Fibroblast of skin of back (primary cell): ENCODE measurements around the gene PRLR.
A peak's percentile ranks its signal among the peaks of the same experiment; 100 is the strongest.

Experiments
- DNase-seq: peaks from one replicate; pipeline ENCODE4 v3.0.0-alpha.2; 2013

The PRLR gene

DNA sequence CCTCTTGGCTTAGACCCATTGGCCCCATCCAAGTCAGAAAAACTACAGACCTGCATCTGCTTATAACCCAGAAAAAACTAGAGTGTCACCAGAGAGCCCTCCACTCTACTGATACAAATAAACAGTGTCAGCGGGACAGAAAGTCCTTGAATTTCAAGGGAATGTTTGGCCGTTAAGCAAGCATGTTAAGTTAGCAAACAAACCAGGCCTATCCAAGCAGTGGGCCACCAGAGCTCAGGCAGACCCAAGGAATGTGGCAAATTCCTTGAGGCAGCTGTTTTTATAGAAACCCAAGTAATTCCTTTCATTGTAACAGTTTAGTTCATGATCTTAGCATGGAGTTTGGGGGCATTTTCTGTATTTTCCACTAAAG, 70.9 kb downstream of the PRLR start:
- DNase-seq, result peak; percentile 39

DNA sequence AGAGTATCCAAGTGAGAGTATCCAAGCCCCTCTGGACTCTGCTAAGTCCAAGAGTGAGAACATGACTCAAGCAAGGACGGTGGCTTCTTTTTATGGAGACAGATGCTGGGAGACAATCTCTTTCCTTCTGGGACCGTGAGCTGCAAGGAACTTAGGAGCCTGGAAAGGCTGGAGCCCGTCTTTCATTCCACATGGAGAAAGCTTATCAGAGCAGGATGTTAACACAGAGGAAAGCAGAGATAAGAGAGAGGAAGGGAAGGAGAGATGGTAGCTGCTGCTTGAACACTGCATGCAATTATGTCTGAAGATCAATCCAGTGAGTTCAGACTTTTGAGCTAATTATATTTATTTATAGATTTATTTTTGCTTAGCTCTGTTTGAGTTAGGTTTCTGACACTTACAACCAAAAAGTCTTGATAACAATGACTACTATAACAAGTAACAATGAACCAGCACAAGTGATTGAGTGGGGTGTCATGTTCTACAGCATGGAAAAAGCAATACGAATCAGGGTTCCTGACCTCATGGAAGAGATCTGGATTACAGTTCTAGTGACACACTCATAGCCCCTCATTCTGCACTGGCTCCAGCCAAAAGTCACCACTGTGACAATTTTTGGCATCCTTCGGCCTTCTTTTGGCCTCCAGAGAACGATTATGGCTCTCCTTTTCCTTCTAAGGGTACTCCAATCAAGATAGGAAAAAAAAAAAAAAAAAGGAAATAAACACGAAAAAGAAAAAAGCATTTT, 71.5 kb downstream of the PRLR start:
- DNase-seq, result no peak

DNA sequence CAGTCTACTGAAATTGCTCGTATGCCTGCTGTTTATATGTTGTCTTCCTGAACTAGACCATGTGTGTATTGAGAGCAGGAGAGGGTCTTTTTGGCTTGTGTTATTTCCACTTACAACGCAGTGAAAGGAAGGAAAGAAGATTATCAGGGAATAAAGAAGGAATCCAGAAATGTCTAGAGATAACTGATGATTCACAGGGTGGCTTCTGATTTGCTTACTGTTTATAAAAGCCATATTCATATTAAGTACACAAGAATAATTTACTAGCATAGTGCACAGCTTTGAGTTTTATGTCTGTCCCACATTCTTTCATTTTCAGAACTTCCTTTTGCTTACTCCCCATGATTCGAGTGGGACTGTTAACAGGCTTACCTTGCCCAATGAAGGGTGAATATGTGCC, 72.1 kb downstream of the PRLR start:
- no peak for DNase-seq

DNA sequence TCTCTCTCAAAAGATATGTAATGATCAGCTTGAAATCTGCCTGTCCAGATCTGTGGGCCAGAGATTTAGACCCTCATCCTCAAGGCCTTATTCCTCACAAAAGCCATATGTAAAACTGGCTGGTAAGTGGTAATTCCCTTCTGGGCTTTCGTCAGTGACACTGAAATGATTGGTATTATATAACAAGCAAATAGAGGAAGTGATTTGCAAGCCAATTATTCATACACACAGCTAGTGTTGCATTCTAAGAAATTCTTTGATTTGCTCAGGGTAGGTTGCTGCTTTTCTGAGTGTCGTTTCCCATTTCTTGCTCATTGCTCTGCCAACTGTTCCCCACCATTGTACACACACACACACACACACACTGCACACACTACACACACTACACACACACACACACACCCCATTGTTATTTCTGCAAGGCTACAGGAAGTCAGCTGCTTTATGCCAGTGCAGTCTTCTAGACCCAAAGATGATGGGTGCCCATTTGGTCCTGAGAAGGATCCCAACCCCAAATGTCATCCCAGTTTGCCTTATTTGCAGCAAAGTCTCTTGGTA, 76.8 kb downstream of the PRLR start:
- no peak for DNase-seq

DNA sequence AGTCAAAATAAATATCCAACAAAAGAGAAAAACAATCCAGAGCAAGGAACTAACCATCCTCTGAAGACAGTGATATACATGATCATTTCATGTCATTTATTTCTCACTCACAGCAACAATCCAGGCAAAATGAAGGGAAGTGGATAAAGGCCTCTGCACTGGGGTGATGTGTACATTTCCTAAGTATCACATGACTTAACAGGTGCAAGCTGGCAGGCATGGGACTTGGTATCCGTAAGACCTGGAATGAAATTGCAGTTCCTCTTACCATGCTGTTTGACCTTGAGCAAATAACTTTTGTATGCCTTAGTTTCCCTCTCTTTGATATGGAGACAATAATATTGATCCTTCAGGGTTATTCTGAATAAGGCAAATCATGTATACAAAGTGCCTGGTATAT, 77.6 kb downstream of the PRLR start:
- DNase-seq, result no peak

DNA sequence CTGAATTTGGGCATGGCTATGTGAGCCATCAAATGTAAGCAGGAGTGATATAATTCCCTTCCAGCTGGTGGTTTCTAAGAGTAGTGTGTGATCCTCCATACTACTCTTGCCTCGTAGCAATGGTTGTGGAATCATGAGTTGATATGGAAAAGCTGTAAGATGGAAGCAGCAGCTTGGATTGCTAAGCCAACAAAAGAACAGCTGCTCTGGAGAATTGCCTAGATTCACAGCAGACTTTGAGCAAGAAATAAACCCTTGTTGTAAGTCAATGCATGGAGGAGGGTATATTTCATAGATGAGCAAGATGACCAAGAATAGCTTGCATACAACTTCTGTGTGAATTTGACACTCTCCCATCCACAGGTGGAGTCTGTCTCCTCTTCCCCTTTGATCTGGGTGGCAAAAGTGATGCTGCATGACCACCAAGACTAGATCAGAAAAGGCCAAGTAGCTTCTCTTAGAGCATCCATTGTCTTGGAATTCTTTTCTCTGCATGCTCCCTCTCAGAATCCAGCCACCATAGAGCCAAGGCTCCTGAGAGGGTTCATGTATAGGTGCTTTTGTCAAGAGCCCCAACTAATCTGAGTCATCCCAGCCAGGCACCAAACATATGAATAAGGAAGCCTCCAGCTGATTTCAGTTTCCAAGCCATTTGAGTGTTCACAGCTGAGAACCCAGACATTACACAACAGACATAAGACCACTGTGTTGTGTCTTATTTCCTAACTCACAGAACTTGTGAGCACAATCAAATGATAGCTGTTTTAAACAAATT, 79.0 kb downstream of the PRLR start:
- no peak for DNase-seq

DNA sequence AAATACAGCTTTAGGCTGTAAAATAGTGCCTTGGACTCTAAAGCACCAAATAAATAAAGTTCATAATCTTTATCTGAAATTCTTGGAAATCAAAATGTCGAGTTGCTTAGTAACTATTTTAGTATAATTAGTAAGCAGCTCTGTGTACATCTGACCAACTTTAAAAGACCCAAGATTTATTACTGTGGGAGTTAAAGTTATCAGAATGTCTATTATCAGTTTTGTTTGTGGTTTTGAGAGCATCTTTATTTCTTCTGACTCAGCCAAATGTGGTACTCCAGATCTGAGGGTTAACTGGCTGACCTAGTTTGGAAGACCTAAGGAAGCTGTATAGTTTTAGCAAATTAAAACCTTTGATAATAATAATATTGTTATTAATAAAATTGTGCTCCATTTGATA, 81.2 kb downstream of the PRLR start:
- DNase-seq, result no peak

DNA sequence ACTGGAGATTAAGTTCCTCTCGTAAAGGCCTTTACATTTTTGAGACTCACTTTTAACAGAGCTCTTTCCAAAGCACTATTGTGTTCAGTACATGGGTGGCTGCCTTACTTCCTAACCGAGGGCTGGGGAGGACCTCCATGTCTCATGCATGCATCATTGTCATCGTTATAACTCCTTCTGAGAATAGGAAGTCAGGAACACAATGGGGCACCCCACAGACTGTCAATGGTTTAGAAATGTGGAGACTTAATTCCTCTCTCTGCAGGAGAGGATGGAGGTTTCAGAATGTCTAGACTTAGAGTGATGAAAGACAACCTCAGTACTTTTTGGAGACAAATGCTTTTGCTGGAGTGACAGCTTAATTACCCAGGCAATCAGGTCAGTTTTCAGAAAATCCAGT, 83.9 kb downstream of the PRLR start:
- DNase-seq, result peak; percentile 22

DNA sequence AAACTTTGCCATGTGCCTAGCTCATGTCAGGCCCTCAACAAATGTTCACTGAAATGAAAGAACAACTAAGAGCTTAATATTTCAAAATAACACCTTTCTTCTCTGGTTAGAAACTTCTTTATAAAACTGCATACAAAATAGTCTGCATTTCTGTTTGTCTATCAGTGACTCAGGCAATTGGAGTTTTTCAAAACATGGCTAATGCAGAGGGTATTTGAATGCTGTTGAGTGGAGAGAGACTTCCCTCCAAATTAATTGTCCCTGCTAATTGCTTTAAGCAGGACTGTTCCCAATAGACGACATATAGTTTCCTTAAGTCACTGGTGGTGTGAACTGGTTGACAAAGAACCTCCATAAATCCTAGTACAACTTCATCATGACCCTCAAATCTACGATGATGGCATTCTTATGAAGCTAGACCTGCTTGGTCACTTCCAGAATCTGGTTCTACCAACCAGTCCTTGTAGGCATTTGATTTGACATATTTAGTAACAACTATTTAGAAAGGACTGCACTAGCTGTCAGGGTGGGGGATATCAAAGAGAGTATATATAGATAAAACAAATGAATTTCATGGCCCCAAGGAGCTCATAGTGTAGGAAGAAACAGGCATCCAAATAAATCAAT, 84.5 kb downstream of the PRLR start:
- peak; percentile 48 for DNase-seq

DNA sequence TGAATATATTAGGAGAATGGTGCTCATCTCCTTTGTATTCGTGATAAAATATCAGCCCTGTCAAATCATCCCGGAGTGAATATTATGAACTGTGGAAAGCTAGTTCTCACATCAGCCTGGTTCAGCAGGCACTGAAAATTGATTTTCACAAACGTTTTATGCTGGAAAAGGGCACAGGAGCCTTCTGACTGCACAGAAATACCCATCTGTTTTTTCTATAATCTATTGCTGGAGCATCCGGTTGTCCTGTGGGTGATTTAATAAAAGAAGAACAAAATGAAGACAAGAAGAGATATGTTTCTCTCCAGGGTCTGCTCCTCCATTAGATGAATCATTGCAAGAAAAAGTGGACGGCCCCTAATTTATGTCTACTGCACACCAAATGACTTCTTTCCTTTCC, 85.3 kb downstream of the PRLR start:
- DNase-seq, result no peak

DNA sequence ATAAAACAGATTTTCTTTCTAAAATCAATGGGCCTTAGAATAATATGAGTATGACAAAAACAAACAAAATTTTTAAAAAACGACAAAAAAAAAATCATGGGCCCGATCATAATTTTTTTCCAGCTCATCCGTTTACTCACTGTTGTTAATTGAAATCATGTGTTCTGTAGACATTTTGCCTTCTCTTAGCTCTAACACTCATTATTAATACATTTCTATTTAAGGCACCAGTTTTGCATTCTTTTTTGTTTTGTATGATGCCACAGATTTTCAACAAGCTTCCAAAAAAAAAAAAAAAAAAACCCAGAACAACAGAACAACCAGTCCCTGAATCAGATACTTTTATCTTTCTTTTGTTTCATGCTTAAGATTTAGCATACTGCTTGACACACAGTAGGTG, 86.4 kb downstream of the PRLR start:
- no peak for DNase-seq

DNA sequence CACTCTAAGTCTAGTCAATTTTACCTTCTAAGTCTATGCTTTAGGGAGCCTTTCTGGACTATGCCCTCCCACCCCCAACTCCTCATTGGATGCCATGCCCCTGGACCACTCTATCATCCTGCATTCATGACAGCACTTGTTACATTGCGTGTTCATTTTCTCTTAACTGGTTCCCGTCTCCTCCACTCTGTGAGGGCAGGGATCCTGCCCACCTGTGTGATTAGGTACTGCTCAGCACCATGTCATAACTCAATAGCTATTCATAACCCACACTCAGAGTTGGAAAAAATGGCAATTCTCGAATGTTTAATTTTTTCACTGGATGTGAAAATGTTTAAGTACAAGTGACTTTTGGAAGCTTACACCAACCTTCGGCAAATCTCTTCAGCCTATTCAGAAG, 88.5 kb downstream of the PRLR start:
- no peak for DNase-seq

DNA sequence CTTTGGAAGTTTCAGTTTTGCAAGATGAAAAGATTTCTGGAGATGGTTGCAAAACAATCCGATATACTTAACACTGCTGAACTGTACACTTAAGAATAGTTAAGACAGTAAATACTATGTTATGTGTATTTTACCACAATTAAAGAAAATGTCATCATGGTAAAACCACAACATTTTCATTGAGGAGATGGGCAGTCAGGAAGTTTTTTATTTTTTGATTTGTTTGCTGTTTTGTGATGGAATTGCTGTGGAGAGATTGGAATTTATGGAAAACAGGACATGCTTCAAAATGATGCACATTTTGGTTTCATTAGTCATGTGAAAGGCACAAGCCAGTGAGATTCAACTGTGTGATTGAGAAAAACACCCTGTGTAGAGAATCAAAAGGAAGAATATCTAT, 92.1 kb downstream of the PRLR start:
- peak; percentile 61 for DNase-seq

DNA sequence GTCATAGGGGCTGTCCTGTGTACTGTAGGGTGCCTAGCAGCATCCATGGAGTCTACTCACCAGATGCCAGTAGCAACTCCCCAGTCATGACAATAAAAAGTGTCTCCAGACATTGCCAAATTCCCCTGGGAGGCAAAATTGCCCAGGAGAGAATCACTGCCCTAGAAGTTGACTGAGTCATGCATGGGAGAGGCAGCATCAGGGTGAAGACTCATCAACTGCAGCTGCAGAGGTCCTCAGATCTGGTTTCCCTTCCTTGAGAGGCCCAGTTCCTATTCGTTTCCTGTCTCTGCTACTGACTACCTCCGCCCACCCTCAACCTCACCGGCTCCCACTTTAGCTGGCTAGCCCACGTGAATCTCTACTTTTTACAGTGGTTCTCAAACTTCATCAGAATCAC, 93.9 kb downstream of the PRLR start:
- peak; percentile 99 for DNase-seq

DNA sequence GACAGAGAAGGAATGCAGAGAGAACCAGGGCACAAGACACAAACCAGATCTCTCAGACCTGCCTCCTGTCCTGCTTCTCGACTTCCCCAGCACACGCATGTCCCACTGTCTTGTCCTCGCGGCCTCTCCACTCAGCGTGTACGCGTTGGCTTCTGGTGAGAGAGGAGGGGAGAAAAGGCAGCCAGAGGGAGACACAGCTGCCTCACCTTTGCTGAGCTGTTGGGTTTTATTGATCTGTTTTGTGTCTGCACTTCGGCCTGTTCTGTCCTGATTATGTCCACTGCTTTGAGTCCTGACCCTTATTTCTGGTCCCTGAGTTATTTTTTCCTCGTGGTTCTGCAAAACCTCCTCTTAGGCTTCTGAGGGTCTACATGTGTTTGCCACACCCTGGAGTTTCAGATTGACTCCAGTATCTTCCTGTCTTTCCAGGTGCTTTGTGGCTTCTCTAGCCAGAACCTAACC, 95.0 kb downstream of the PRLR start:
- no peak for DNase-seq

DNA sequence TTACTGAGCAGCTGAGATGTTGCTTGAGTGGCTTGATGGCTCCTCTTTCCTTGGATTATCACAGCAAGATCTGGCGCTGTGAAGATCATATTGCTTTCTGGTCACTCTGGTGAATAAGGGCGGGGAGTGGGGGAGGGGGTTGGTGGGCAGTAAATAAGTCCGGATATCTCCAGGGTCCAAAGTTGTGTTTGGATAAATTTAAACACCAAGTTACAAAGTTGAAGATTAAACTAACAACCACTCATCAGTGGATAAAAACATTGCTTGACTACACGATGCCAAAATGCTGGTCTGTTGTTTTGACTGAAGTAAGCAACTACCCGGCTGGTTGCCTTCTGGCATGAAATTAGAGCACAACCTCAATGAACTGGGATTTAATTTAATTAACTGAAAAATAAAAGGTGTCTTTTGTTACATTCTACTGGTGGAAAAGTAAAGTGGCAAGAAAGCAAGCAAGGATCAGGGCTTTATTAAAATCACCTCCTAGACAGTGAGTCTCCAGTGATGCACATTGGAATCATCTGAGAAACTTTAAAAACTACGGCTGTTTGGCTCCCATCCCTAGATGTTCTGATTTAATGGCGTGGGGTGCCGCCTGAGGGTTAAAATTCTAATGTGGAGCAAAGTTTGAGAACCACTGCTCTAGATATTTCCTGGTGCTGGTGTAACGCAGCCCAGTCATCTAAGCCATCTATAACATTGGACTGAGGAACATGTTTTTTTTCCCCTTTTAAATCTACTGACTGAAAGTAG, 95.8 kb downstream of the PRLR start:
- no peak for DNase-seq

DNA sequence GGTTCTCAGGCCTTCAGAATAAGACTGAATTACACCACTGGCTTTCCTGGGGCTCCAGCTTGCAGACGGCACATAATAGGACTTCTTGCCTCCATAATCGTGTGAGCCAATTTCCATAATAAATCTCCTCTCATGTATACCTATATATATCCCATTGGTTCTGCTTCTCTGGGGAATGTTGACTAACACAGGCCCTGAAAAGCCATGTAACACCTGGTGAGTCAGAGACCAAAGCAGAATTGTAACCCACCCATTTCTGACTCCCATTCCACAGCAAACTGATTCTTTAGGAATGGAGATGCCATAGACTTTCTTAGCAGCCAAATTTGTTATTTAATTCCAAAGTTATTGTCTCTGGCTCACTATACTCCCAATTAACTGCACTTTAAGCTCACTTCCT, 97.1 kb downstream of the PRLR start:
- no peak for DNase-seq

DNA sequence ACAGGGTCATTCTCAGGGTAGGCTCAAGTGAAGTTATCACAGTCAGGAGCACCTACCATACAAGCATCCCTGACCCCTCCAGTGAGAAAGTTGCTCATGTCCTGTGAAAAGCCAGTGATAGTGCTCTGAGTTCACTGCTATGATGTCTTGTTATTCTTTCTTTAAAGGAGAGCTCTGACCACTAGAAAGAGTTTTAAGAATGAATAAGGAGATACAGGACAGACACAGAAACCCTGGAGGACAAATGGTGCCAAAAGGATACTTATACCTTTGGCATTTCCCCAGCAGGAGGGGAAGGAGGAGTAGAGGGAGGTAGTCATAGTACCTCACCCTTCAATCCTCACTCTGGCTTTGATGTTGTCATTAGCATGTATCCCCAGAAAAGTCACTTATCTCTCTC, 98.6 kb downstream of the PRLR start:
- peak; percentile 54 for DNase-seq

DNA sequence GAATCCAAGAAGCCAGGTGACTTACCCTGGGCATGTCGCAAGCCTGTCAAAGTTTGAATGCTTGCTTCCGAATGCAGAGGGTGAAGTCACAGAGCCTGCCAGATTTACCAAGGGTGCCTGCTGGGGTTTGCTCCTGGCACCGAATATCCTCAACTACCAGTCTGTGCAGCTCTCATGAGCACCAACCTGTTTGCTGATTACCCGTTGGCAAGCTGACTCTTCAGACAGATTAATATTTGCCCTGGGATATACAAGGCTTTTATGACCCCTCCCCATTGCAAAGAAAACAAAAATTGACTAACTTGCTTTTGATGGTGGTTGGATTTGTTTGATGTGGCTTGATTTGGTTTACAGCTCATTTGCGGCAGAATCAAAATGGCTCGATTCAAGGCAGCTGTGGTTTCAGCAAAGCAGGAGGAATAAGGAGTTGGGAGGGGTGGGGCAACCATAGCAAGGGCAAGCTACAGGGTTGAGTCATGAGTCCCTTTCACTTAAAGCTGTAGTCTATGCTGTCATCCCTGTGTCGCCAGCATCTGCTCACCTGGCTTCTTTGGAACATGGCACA, 100.3 kb downstream of the PRLR start:
- DNase-seq, result peak; percentile 53

DNA sequence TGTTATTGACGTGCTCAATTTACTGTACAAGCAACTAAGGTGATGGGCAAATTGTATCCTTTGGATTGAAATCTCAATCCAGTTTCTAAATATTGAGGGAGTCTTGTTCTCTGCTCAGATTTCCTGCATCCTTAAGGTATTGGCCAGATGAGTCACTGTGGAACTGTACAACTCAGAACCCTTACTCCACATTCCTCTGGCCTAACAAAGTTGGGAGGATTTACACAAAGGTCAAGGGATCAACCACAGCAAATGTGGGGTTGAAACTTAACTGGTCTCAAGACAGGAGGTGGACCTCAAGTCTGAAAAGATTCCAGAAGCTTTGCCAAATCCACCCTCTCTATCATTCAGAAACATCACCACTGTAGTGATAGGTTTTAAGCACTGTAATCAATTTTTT, 101.0 kb downstream of the PRLR start:
- DNase-seq, result peak; percentile 71

DNA sequence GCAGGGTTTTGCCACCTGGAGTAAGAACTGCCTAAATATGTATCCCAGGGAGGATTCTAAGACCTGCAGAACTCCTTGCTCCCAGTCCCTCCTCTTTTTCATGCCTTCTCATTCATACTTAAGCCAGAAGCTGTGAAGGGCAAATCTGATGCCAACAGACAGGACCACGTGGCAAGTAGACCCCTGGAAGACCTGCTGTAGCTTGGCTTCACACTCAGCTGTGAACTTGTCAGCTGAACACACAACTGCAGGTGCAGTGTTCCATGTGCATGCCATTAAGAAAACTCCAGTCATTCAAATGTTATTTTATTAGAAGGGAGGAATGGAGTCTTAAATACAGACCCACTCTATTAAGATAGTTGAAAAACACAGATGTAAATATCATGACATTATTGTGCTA, 103.3 kb downstream of the PRLR start:
- DNase-seq, result no peak

DNA sequence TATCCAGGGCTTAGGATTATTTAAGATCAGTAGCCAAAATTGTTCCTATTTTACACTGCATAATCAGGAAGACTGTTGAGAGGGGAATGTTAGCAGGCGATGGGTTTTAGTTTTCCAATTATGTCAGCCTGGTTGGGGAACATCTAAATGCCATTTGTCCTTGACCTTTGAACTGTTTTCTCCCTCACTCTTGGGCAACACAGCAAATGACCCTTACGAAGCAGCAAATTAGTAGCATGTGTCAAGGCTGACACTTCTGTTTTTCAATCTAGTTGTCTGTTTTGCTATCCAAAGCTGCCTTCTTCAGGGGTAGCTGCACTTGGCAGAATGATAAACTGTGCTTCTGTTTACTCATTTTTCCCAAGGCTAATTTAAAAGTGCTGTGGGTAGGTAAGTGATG, 104.5 kb downstream of the PRLR start:
- DNase-seq, result no peak
